Kidney epithelial cell (primary cell): ENCODE data around the gene NMT1. TPM values are rescaled to one million over a fixed set of nuclear protein-coding genes. Genes with fewer than 3 reads are reported as not detected.

Experiments used
- DNase-seq: peaks from one replicate; pipeline ENCODE4 v3.0.0-alpha.2; 2010; ENCODE audit warnings: low read depth
- H3K27me3 ChIP-seq: 2 replicates; pipeline ENCODE4 v1.6.0; 2011; ENCODE audit warnings: low read length; ENCODE audit not compliant: control insufficient read depth, insufficient read depth
- H3K36me3 ChIP-seq: 2 replicates; pipeline ENCODE4 v1.5.1; 2011; ENCODE audit warnings: low read length; ENCODE audit not compliant: control insufficient read depth, insufficient read depth
- H3K4me3 ChIP-seq: 2 replicates; pipeline ENCODE4 v1.5.1; 2011; ENCODE audit warnings: low read depth, mild to moderate bottlenecking, control low read depth, low read length
- CTCF ChIP-seq: IDR thresholded peaks from 2 replicates; pipeline ENCODE4 v1.5.1; 2011; ENCODE audit warnings: mild to moderate bottlenecking, moderate library complexity, low read length, control low read depth, inconsistent platforms; ENCODE audit not compliant: insufficient read depth, poor library complexity, severe bottlenecking
- total RNA-seq: library from RNA; depleted of rRNA; stranded (reverse); fragments of >200 nt; gene quantifications from 2 replicates; pipeline ENCODE4 v1.2.3, GENCODE V29; 2015

Gene NMT1
- total RNA-seq, 1 donor from 2014 or later: 68.0 TPM

GRCh38 chr17:45022655-45023339, 38.3 kb upstream of the NMT1 start:
- no peak for DNase-seq
- Histone ChIP-seq H3K4me3 (no peak overlapping the region), H3K36me3 (no peaks in the 10 kb centered on the region), H3K27me3 (peaks cover 4% of the 10 kb centered on the region)
- TF ChIP-seq CTCF: no peak

- DNase-seq: no peak
- no peaks in the 10 kb centered on the region for H3K27me3 ChIP-seq
- no peaks in the 10 kb centered on the region for H3K36me3 ChIP-seq
- no peak for TF ChIP-seq CTCF
- H3K4me3 ChIP-seq: no peak overlapping the region
These were observed 32.0 kb upstream of the NMT1 start for GRCh38 chr17:45029096-45029495.

GRCh38 chr17:45029758-45030423, 31.2 kb upstream of the NMT1 start:
- Histone ChIP-seq H3K27me3 (no peaks in the 10 kb centered on the region), H3K36me3 (no peaks in the 10 kb centered on the region), H3K4me3 (no peak overlapping the region)
- DNase-seq: no peak
- TF ChIP-seq CTCF: no peak

- Histone ChIP-seq H3K27me3 (no peaks in the 10 kb centered on the region), H3K36me3 (no peaks in the 10 kb centered on the region), H3K4me3 (no peak overlapping the region)
- no peak for TF ChIP-seq CTCF
- DNase-seq: no peak
These were observed 30.4 kb upstream of the NMT1 start for GRCh38 chr17:45030733-45031132.

GRCh38 chr17:45031231-45032173, 29.6 kb upstream of the NMT1 start:
- DNase-seq: no peak
- no peaks in the 10 kb centered on the region for H3K27me3 ChIP-seq
- no peaks in the 10 kb centered on the region for H3K36me3 ChIP-seq

More at GRCh38 chr17:45031231-45032173, 29.6 kb upstream of the NMT1 start:
- no peak overlapping the region for H3K4me3 ChIP-seq
- no peak for TF ChIP-seq CTCF
